ENCODE results near the gene NCKAP5L. TPM values are rescaled to one million over a fixed set of nuclear protein-coding genes. Genes with fewer than 3 reads are reported as not detected.
"Not testable (repeated sequence)": the region's sequence is repeated elsewhere in the genome, so short reads cannot be mapped to it uniquely, and the experiment has no call there.

Gene NCKAP5L
- total RNA-seq, 2 experiments from 2014 or later = 4.3 to 4.5 TPM

DNA sequence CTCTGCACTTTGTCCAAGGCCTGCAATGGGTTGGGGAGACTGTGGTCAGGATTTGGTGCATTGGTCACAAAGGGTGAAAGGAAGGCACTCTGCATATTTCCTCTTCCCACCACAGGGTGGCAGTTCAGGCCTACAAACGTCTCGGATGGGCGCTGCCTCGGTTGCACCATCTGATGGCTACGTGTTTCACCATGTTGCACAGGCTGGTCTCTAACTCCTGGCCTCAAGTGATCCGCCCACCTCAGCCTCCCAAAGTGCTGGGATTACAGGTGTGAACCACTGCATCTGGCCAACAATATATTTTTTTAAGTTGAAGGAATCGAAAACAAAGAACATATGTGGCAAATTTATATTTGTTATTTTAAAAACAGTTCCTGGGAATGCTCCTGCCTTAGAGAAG is 51.8 kb downstream of the NCKAP5L start:
- H3K27ac Mint-ChIP-seq = no peak overlapping the region
- no peaks in the 10 kb centered on the region for H3K36me3 Mint-ChIP-seq (ENCODE audit: low read depth)
- ChIA-PET CTCF (interaction anchor here (0.6 to 3.1 kb wide), 9 partner anchors 19 to 139 kb away, joined by 3 to 36 read pairs (median 7); partner anchors contain the start of gene TMBIM6), POLR2A (no interaction called here)
- H3K4me3 Mint-ChIP-seq = no peak overlapping the region
- ATAC-seq = peak; percentile 93
- H3K9me3 Mint-ChIP-seq (ENCODE audit: low read depth) = no peaks in the 10 kb centered on the region
- peak; percentile 84 for DNase-seq
- H3K4me1 Mint-ChIP-seq = peaks cover 14% of the 10 kb centered on the region
- H3K27me3 Mint-ChIP-seq = peaks cover 10% of the 10 kb centered on the region
- intact Hi-C loops (cut with DNase I, micrococcal nuclease) = loop anchor here (1.0 to 5.0 kb wide), 4 partner anchors 63 to 281 kb away; partner anchors contain the start of gene ASIC1 (in 1 of the 2)

DNA sequence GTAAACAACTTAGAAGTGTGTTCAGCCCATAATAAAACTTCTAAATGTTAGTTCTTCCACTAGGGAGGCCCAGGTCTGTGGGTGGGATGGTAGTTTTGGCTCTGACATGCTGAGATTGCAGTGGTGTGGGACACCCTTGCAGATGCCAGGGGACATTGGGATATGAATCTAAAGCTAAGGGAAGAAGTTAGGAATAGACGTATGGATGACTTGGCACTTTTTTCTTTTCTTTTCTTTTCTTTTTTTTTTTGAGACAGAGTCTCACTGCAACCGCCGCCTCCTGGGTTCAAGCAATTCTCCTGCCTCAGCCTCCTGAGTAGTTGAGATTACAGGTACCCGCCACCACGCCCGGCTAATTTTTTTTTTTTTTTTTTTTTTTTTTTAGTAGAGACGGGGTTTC is 55.1 kb downstream of the NCKAP5L start:
- ATAC-seq; H3K4me3 Mint-ChIP-seq; DNase-seq; H3K27me3 Mint-ChIP-seq; H3K27ac Mint-ChIP-seq; intact Hi-C loops (cut with DNase I, micrococcal nuclease); H3K36me3 Mint-ChIP-seq (ENCODE audit: low read depth); H3K9me3 Mint-ChIP-seq (ENCODE audit: low read depth): not testable (repeated sequence)
- H3K4me1 Mint-ChIP-seq = peaks cover 11% of the 10 kb centered on the region
- CTCF ChIA-PET = interaction anchor here (0.9 to 1.8 kb wide), 3 partner anchors 11 to 65 kb away, joined by 4 to 5 read pairs (median 5); partner anchors contain the start of gene TMBIM6
- POLR2A ChIA-PET = interaction anchor here (1.0 kb wide), 1 partner anchor 184 kb away, joined by 3 read pairs; no protein-coding TSS in a partner anchor

DNA sequence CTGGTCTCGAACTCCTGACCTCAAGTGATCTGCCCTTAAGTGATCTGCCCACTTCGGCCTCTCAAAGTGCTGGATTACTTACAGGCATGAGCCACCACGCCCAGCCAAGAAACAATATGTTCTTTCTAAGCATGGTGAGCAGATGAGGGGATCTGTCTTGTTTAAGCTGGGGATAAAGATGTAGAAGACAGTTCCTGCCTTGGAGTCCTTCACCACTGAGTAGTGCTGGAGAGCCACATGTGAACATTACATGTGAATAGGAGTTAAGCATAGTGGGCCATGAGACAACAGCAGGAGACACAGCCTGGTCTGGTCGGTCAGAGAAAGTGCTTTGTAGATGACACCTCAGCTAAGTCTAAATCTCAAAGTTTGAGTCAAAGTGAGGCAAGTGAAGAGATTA is 60.9 kb downstream of the NCKAP5L start:
- intact Hi-C loops (cut with DNase I, micrococcal nuclease) = no loop called here
- Mint-ChIP-seq H3K4me1 (peaks cover 42% of the 10 kb centered on the region), H3K4me3 (no peak overlapping the region), H3K36me3 (ENCODE audit: low read depth) (peaks cover 28% of the 10 kb centered on the region), H3K9me3 (ENCODE audit: low read depth) (no peaks in the 10 kb centered on the region), H3K27ac (peak overlapping the region; percentile 59), H3K27me3 (no peaks in the 10 kb centered on the region)
- ChIA-PET CTCF (interaction anchor here (0.5 to 1.5 kb wide), 5 partner anchors 13 to 61 kb away, joined by 3 to 4 read pairs (median 3); partner anchors contain the start of gene NCKAP5L), POLR2A (interaction anchor here (0.6 kb wide), 1 partner anchor 31 kb away, joined by 11 read pairs; no protein-coding TSS in a partner anchor)
- DNase-seq (no peak), ATAC-seq (no peak)

DNA sequence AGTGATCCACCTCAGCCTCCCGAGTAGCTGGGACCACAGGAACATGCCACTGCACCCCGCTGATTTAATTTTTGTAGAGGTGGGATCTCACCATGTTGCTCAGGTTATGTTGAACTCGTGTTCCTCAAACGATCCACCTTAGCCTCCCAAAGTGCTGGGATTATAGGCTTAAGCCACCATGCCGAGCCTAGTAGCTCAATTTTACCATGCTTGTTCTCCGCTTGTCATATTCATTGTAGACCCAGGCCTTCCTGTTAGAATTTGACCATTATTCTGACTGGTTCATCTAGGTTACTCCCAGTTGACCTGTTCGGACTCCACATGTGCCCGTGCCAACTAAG is 62.1 kb downstream of the NCKAP5L start:
- CTCF ChIA-PET = interaction anchor here (0.6 to 1.5 kb wide), 4 partner anchors 12 to 423 kb away, joined by 3 to 7 read pairs (median 4); no protein-coding TSS in a partner anchor
- H3K27ac Mint-ChIP-seq = no peak overlapping the region

DNA sequence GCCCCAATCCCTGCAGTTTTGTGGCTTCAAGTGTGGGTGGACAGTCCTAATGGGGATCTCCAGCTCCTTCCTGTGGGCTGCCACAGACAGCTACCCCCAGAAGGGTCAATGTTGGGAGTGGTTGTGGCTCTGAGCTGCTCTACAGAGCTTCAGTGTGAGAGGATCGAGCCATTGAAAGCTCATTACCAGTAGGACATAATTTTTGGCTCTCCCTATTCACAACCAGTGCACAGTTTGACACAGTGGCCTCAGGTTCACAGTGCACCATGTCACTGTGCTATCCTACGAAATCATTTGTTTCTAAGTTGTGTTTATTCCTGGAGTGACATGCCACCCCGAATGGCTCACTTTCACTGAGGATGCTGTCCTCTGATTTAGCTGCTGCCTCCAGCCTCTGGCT is 64.1 kb downstream of the NCKAP5L start:
- peaks cover 49% of the 10 kb centered on the region for H3K36me3 Mint-ChIP-seq (ENCODE audit: low read depth)
- peak overlapping the region; percentile 77 for H3K27ac Mint-ChIP-seq
- no peak for ATAC-seq
- CTCF ChIA-PET = interaction anchor here (0.6 to 3.1 kb wide), 9 partner anchors 14 to 662 kb away, joined by 3 to 19 read pairs (median 4); partner anchors contain the start of genes PRPF40B and TMBIM6
- POLR2A ChIA-PET = interaction anchor here (0.5 to 1.3 kb wide), 2 partner anchors 23 to 139 kb away, joined by 4 to 6 read pairs; partner anchors contain the start of gene TMBIM6
- H3K4me3 Mint-ChIP-seq = no peak overlapping the region
- intact Hi-C loops (cut with DNase I, micrococcal nuclease) = no loop called here
- no peaks in the 10 kb centered on the region for H3K9me3 Mint-ChIP-seq (ENCODE audit: low read depth)
- no peaks in the 10 kb centered on the region for H3K27me3 Mint-ChIP-seq
- peaks cover 61% of the 10 kb centered on the region for H3K4me1 Mint-ChIP-seq
- no peak for DNase-seq

More for the DNA sequence above, 62.1 kb downstream of the NCKAP5L start:
- no peak overlapping the region for H3K4me3 Mint-ChIP-seq
- H3K4me1 Mint-ChIP-seq = peaks cover 55% of the 10 kb centered on the region
- DNase-seq (no peak), ATAC-seq (no peak)
- H3K9me3 Mint-ChIP-seq (ENCODE audit: low read depth) = no peaks in the 10 kb centered on the region
- H3K36me3 Mint-ChIP-seq (ENCODE audit: low read depth) = peaks cover 40% of the 10 kb centered on the region
- H3K27me3 Mint-ChIP-seq = no peaks in the 10 kb centered on the region
- intact Hi-C loops (cut with DNase I, micrococcal nuclease) = no loop called here
- POLR2A ChIA-PET = interaction anchor here (0.6 to 1.7 kb wide), 3 partner anchors 12 to 33 kb away, joined by 3 to 7 read pairs (median 6); partner anchors contain the start of gene TMBIM6

DNA sequence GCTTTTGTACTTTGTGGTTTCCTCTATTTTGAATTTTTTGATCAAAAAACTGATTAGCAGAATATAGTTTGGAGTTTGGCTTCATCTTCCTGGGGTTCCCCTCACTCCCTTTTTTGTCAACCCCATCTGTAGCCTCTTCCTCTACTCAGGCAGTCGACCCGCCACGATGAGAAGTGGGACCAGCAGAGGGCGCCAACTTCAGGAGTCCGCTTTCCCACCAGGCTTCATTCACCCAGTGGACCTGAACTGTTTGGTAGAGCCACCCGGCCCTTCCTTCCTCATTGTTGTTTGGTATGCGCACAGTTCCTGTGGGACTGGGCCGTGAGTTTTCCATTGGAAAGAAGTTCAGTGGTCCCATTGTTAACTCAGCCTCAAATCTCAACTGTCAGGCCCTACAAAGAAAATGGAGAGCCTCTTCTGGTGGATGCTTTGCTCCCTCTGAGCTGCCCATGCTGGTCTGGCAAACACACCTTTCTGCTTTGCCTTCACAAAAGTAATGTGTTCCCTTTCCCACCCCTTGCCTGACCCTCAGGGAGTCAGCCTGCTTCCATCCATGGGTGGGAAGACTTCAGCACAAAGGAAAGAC is 65.1 kb downstream of the NCKAP5L start:
- POLR2A ChIA-PET = interaction anchor here (1.0 to 1.8 kb wide), 3 partner anchors 15 to 22 kb away, joined by 3 to 10 read pairs (median 6); partner anchors contain the start of gene TMBIM6
- peaks cover 62% of the 10 kb centered on the region for H3K4me1 Mint-ChIP-seq

DNA sequence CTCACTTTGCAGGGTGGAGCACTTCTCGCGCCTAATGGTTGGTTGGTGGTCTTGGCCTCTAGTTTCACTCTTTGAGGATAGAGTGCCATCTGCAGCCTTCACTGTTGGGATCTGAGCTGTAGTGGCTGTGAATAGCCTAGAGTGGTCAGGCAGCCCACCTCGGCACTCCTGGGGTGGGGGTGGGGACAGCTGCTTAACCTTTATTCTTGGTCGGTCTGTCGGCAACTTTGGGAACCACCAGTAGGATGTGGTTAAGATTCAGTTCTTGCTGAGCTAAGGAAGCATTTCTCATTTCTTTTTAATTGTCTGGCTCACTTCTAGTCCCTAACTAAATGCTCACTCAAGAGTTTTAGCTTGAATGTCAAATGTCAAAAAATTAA is 65.8 kb downstream of the NCKAP5L start:
- DNase-seq = peak; percentile 39
- Mint-ChIP-seq H3K27me3 (no peaks in the 10 kb centered on the region), H3K36me3 (ENCODE audit: low read depth) (peaks cover 65% of the 10 kb centered on the region), H3K27ac (peak overlapping the region; percentile 77), H3K4me1 (peaks cover 60% of the 10 kb centered on the region), H3K4me3 (peak overlapping the region; percentile 24), H3K9me3 (ENCODE audit: low read depth) (no peaks in the 10 kb centered on the region)
- ATAC-seq = peak; percentile 48
- POLR2A ChIA-PET = interaction anchor here (0.7 to 1.8 kb wide), 3 partner anchors 14 to 182 kb away, joined by 3 to 10 read pairs (median 3); partner anchors contain the start of gene TMBIM6
- intact Hi-C loops (cut with DNase I, micrococcal nuclease) = loop anchor here (1.0 to 2.0 kb wide), 4 partner anchors 8 to 21 kb away; partner anchors contain the start of gene TMBIM6 (in 1 of the 2)
- CTCF ChIA-PET = interaction anchor here (0.5 to 3.3 kb wide), 39 partner anchors 9 to 923 kb away, joined by 3 to 39 read pairs (median 4); partner anchors contain the start of genes BCDIN3D, SMARCD1 and TMBIM6

More for the DNA sequence above, 65.1 kb downstream of the NCKAP5L start:
- peaks cover 59% of the 10 kb centered on the region for H3K36me3 Mint-ChIP-seq (ENCODE audit: low read depth)
- DNase-seq (peak; percentile 89), ATAC-seq (peak; percentile 59)
- peak overlapping the region; percentile 24 for H3K4me3 Mint-ChIP-seq
- H3K27me3 Mint-ChIP-seq = no peaks in the 10 kb centered on the region
- CTCF ChIA-PET = interaction anchor here (0.5 to 3.3 kb wide), 33 partner anchors 9 to 923 kb away, joined by 3 to 39 read pairs (median 4); partner anchors contain the start of genes BCDIN3D, SMARCD1 and TMBIM6
- peak overlapping the region; percentile 77 for H3K27ac Mint-ChIP-seq
- intact Hi-C loops (cut with DNase I, micrococcal nuclease) = loop anchor here (1.0 to 2.0 kb wide), 2 partner anchors 14 to 22 kb away; partner anchors contain the start of gene TMBIM6 (in 1 of the 2)
- no peaks in the 10 kb centered on the region for H3K9me3 Mint-ChIP-seq (ENCODE audit: low read depth)

DNA sequence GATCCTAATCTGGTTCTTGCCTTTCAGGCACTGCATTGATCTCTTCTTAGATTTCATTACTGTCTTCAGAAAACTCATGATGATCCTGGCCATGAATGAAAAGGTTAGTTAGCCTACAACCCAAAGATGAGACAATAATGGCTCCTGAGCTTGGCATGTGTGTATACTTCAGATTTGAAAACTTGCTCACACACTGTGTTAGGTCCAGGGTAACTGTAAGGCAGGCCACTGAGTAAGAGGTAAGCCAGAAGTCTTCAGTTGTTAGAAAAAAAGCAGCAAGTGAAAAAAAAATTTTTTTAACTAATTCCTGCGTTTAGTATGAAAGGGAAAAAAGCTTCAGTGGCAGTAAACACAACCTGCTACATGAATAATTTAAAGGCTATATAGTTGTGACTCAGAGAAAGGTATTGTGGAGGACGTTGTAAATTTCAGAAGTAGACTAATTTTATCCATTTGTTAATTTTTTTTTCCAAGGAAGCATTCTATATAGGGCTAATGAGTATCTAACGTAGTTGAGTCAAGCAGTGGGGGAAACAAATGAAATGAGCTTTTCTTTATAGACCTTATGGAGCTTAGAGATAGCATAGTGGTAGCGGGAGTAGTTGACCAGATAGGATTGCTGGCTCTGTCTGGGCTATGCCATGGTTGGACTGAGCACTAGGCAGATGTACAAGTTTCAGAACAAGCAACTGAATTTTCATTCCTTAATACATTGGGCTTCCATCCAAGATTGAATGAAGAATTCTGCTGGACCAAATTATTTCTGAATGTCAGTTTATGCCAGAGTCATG is 66.3 kb downstream of the NCKAP5L start:
- H3K9me3 Mint-ChIP-seq (ENCODE audit: low read depth) = no peaks in the 10 kb centered on the region
- no peak overlapping the region for H3K4me3 Mint-ChIP-seq
- intact Hi-C loops (cut with DNase I, micrococcal nuclease) = loop anchor here (1.0 to 2.0 kb wide), 4 partner anchors 8 to 21 kb away; partner anchors contain the start of gene TMBIM6 (in 1 of the 2)

DNA sequence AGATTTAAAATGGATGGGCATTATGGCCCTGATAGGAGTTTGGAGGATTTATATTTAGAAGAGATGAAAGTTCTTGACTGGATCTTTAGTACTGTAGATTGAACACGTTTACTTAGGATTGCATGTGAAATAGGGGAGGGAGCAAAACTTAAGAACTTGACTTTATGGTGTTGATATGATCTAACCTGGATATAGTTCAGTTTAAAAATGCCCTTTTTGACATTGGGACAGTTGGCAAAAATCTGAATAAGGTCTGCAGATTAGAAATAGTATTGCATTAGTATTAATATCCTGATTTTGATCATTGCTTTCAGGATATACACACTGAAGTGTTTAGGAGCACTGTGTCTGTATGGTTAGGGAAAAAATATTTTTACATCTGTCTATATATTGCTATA is 77.2 kb downstream of the NCKAP5L start:
- Mint-ChIP-seq H3K9me3 (ENCODE audit: low read depth) (no peaks in the 10 kb centered on the region), H3K36me3 (ENCODE audit: low read depth) (peaks cover 70% of the 10 kb centered on the region), H3K27ac (peak overlapping the region; percentile 98), H3K4me1 (peaks cover 82% of the 10 kb centered on the region), H3K27me3 (no peaks in the 10 kb centered on the region), H3K4me3 (peak overlapping the region; percentile 69)
- POLR2A ChIA-PET = interaction anchor here (1.3 kb wide), 1 partner anchor 10 kb away, joined by 10 read pairs; the partner anchor contains the start of gene TMBIM6
- CTCF ChIA-PET = interaction anchor here (0.5 to 3.2 kb wide), 2 partner anchors 11 to 36 kb away, joined by 4 to 20 read pairs; no protein-coding TSS in a partner anchor
- intact Hi-C loops (cut with DNase I, micrococcal nuclease) = loop anchor here (1.0 to 5.0 kb wide), 5 partner anchors 10 to 124 kb away; partner anchors contain the start of genes TMBIM6 (in 2 of the 2), FMNL3 (in 1 of the 2) and NCKAP5L (in 1 of the 2)
- ATAC-seq = no peak
- no peak for DNase-seq

More for the DNA sequence above, 66.3 kb downstream of the NCKAP5L start:
- ChIA-PET CTCF (interaction anchor here (0.6 to 3.3 kb wide), 39 partner anchors 8 to 642 kb away, joined by 3 to 39 read pairs (median 4); partner anchors contain the start of genes BCDIN3D, SMARCD1 and TMBIM6), POLR2A (interaction anchor here (0.5 to 1.8 kb wide), 4 partner anchors 13 to 527 kb away, joined by 3 to 10 read pairs (median 3); partner anchors contain the start of gene TMBIM6)
- Mint-ChIP-seq H3K27ac (peak overlapping the region; percentile 77), H3K36me3 (ENCODE audit: low read depth) (peaks cover 71% of the 10 kb centered on the region), H3K27me3 (no peaks in the 10 kb centered on the region), H3K4me1 (peaks cover 57% of the 10 kb centered on the region)
- no peak for DNase-seq
- peak; percentile 52 for ATAC-seq
